ENCODE measurements around the gene NKX1-1.

DNA sequence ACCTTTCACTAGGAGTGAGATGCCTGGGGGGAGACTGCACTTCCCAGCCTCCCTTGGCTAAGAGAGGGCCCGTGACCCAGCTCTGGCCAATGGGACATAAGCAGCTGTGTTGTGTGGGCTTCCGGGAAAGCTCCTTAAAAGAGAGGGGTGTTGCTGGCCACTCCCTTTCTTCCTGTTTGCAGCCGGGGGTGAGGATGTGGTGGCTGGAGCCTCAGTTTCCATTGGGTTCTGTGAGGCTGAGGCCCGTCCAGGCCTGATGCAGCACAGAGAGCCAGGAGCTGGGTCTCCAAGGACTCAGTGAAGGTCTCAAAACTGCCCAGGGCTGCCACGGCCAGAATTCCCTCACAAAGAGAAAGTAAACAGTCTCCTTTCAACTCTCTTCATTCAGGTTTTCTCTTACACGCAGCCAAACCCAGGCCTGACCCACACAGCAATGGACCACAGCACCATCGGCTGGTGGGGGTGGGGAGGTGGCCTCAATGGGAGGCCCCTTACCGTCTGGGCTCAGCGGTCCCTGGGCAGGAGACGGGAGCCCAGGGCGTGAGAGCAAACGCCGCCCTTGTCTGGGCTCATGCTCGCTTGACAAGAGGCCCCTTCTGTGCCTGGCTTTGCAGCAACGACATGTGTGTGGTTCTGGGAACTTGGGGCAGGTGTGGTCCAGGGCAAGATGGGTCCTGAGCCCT is 6.6 kb downstream of the NKX1-1 start:
- TF ChIP-seq CTCF (IDR thresholded peaks at IDR 0.05), result no peak
- TF ChIP-seq POLR2A (IDR thresholded peaks at IDR 0.05), result no peak
